NCI-H2081 (cell line): ENCODE data around the gene DPPA3.
"Not testable (repeated sequence)": the region's sequence is repeated elsewhere in the genome, so short reads cannot be mapped to it uniquely, and the experiment has no call there.

Experiments
- DNase-seq, 2 experiments: peaks; one replicate each; lab custom pipeline; 2025; lab: John Stamatoyannopoulos, UW

Gene DPPA3

DNA sequence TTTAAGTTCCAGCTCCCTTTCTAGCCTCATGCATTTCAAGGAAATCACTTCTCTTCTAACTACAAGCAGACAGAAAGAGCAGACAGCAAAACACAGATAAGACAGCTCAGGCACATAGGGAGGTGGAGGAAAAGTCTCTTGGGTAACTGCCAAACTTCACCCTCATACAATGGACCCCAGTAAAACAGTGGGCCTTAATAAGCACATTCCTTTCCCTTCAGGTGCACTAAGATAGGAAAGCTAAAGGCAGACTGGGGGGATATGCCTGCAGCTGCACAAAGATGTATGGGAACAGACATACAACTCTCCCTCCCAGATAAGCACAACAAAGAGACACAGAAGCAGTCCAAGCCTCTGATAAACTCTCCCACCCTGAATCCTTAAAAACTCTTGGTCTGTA lies 19.8 kb downstream of the DPPA3 start:
- DNase-seq, result not testable (repeated sequence)

DNA sequence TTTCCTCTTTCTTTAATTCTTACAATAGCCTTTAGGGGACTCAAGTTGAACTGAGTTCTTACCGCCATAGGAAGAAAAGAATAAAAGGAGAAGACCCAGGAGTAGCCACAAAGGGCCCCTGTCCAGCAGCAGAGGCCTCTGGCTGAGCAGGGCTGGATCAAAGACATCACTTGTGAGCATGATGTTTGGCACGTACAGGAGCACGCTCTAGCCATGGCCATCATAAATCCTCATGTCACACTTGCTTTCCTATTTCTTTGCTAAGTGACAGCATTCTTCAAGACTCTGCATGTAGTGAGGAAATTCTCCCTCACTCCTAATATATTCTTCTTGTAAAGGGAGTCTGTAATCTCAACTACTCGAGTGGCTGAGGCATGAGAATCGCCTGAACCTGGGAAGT lies 20.3 kb downstream of the DPPA3 start:
- DNase-seq, result no peak

DNA sequence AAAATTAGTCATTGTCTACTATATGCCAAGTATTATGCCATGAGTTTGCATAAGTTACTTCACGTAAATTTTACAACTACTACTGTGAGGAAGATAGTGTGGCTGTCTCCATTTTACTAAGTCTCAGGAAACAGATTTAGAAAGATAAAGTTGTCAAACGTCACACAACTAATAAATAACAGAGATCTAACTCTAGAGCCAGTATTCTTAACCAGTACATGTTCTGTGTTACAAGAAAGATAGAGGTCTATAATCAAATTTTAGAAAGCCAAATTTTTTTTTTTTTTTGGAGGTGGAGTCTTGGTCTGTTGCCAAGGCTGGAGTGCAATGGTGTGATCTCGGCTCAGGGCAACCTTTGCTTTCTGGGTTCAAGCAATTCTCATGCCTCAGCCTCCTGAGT lies 21.8 kb downstream of the DPPA3 start:
- DNase-seq, result no peak

DNA sequence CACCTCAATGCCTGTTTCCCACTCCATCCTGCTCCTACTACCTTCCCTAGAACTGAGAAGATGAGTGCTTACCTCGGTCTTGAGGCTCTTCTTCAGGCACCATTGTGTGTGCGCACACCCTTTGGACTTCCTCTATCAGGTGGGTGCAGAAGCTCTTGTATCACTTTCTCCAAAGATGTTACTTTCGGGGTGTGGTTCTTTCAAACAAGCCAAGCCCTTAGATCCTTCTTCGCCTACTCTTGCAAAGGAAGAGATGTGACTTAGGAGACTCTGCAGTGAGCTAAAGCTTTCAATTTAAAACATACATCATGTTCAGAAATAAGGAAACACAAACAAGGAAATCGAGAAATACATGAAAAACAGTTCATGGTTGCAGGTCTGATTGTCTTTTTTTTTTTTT lies 36.0 kb downstream of the DPPA3 start, which contains the start of gene CLEC4C:
CLEC4C (minus strand) TSS at position 130 of the 400 bp plus-strand sequence; CDS start at position 103, 27 bp downstream.
- no peak for DNase-seq

DNA sequence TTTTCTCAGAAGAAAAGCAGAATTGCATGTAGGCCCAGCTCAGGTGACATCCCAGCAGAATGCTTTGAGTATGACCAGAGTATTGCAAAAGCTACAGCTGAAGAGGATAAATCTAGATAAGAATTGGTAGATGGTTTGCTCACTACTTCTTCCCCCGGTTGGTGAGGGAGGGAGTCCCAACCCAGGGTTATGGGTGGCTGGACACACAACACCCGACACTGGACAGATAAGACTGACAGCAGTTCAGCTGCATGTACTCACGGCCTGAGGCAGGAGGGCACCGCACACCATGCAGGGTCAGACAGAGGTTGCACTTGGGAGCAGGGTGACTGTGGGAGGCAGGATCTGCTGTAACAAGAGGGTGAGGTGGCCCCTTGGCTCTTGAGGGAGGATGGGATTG lies 37.6 kb downstream of the DPPA3 start:
- DNase-seq, result no peak

DNA sequence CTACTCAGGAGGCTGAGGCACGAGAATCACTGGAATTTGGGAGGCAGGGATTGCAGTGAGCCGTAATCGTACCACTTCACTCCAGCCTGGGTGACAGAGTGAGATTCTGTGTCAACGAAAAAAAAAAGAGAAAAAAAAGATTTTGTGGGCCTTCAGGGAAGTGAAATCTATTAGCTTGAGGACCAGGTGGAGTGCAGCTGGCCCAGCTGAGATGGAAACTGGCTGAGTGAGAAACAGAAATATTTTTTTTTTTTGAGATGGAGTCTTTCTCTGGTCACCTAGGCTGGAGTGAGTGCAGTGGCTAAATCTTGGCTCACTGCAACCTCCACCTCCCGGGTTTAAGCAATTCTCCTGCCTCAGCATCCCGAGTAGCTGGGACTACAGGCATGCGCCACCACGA lies 38.2 kb downstream of the DPPA3 start:
- no peak for DNase-seq

DNA sequence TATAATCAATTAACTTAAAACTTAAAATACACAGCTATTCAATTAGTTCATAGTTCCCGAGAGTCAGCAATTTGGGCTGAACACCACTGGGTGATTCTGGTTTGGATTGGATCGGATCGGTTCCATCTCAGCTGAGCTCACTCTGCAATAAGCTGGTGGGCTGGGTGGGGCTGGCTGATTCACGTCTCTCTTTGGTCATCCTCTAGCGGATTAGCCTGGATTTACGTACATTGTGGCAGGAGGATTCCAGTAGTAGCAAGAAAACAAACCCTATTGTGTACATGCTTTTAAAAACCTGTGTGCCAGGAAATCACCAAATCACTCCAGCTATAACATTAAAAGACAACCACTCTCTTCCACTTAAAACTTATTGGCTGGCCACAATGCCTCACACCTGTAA lies 39.1 kb downstream of the DPPA3 start:
- DNase-seq, result no peak

DNA sequence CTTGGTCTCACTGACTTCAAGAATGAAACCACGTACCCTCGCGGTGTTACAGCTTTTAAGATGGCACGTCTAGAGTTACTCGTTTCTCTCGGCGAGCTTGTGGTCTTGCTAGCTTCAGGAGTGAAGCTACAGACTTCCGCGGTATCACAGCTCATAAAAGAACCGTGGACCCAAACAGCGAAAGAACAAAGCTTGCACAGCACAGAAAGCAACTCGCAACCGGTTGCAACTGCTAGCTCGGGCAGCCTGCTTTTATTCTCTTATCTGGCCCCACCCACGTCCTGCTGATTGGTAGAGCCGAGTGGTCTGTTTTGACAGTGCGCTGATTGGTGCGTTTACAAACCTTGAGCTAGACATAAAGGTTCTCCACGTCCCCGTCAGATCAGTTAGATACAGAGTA lies 40.2 kb downstream of the DPPA3 start:
- no peak for DNase-seq

DNA sequence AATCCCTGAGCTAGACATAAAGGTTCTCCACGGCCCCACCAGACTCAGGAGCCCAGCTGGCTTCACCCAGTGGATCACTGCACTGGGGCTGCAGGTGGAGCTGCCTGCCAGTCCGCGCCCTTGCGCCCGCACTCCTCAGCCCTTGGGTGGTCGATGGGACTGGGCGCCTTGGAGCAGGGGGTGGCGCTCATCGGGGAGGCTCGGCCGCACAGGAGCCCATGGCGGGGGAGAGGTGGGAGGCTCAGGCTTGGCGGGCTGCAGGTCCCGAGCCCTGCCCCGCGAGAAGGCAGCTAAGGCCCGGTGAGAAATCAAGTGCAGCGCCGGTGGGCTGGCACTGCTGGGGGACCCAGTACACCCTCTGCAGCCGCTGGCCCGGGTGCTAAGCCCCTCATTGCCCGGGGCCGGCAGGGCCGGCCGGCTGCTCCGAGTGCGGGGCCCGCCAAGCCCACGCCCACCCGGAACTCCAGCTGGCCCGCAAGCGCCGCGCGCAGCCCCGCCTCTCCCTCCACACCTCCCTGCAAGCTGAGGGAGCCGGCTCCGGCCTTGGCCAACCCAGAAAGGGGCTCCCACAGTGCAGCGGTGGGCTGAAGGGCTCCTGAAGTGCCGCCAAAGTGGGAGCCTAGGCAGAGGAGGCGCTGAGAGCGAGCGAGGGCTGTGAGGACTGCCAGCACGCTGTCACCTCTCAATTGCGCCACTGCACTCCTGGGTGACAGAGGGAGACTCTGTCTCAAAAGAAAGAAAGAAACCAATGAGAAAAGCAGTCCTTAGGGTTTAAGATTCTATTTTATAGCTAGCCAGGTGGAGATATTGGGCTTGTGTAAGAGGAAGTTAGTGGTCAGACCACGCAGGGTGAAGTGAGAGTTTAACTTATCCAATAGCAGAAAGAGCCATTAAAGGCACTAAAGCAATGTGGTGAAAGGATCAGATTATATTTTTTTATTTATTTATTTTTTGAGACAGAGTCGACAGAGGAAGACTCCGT lies 41.0 kb downstream of the DPPA3 start:
- DNase-seq, result not testable (repeated sequence)

DNA sequence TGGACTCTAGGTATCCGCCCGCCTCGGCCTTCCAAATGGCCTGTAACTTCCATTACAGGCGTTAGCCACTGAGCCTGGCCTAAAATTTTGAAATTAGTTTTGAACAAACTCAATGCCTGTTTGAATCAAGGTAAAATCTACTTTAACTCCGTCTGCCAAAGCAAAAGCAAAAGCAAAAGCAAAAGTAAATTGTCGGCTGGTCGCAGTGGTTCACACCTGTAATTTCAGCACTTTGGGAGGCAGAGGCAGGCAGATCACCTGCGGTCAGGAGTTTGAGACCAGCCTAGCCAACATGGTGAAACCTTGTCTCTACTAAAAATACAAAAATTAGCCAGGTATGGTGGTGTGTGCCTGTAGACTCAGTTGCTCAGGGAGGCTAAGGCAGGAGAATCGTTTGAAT lies 44.4 kb downstream of the DPPA3 start:
- not testable (repeated sequence) for DNase-seq

DNA sequence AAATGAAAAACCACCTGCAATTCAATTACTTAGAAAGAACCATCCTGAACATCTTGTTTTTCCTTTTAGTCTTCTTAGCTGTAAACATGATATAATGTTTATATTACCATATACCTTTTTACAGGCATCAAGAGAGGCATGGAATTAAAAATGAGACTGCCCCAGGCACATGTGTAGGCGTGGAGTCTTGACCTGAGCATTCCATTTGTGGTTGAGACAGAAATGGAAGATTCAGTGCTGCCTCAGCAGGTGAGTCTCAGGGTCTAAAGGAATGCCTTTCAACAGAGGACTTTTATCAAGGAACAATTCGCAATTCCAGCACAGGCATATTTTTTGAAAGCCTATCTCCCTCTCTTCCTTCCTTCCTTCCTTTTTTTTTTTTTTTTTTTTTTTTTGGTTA lies 45.8 kb downstream of the DPPA3 start:
- DNase-seq, result no peak

DNA sequence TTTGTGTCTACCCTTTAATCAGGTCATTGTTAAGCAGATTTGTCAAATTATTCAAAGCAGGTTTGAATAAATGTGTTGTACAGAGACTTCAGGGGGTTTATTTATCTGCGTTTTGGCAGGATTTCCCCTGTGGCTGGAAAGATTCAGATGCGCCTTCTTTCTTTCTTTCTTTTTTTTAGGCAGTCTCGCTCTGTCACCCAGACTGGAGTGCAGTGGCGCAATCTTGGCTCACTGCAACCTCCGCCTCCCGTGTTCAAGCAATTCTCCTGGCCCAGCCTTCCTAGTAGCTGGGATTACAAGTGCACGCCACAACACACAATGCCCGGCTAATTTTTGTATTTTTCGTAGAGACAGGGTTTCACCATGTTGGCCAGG lies 47.5 kb downstream of the DPPA3 start:
- DNase-seq, result no peak
